Activated CD8-positive, alpha-beta memory T cell treated with anti-CD3 and anti-CD28 coated beads, Interleukin-2, amount 10 ng/mL, durations not matched to agents 7 days and 5 days (primary cell): Measurements from ENCODE around the gene C16orf74. TPM values are rescaled to one million over a fixed set of nuclear protein-coding genes. Genes with fewer than 3 reads are reported as not detected.
A peak's percentile ranks its signal among the peaks of the same experiment; 100 is the strongest.

Source experiments
- ATAC-seq: fragments of 150-1000 bp; cut with Tn5 transposase; one replicate; pipeline ENCODE4 v1.10.0; 2021; ENCODE audit warnings: moderate library complexity
- CTCF ChIA-PET: fragments of 350-600 bp; sonication (Branson Sonifier 250); formaldehyde crosslinking; loops from one replicate; lab custom pipeline; 2021; ENCODE audit warnings: antibody characterized with exemption; lab: Charles Lee
- DNase-seq: peaks from one replicate; pipeline ENCODE4 v3.0.0-alpha.2; 2020
- H3K27ac Mint-ChIP-seq: one replicate; pipeline ENCODE4 v1.8.0; 2021; ENCODE audit warnings: mild to moderate bottlenecking, mixed read lengths
- H3K27me3 Mint-ChIP-seq: one replicate; pipeline ENCODE4 v1.8.0; 2021; ENCODE audit warnings: mixed read lengths
- H3K36me3 Mint-ChIP-seq: one replicate; pipeline ENCODE4 v1.8.0; 2021; ENCODE audit warnings: mild to moderate bottlenecking, mixed read lengths
- H3K4me1 Mint-ChIP-seq: one replicate; pipeline ENCODE4 v1.8.0; 2021; ENCODE audit warnings: mixed read lengths
- H3K4me3 Mint-ChIP-seq: one replicate; pipeline ENCODE4 v1.8.0; 2021; ENCODE audit warnings: mild to moderate bottlenecking, moderate library complexity, mixed read lengths
- H3K9me3 Mint-ChIP-seq: one replicate; pipeline ENCODE4 v1.8.0; 2022; ENCODE audit warnings: low read depth, mixed read lengths
- total RNA-seq, 2 experiments: library from RNA; stranded (reverse); gene quantifications; one replicate each; pipeline ENCODE4 v1.2.3, GENCODE V29; 2021

Gene C16orf74
- total RNA-seq, 2 experiments from 2014 or later: 0.23 to 0.41 TPM

DNA sequence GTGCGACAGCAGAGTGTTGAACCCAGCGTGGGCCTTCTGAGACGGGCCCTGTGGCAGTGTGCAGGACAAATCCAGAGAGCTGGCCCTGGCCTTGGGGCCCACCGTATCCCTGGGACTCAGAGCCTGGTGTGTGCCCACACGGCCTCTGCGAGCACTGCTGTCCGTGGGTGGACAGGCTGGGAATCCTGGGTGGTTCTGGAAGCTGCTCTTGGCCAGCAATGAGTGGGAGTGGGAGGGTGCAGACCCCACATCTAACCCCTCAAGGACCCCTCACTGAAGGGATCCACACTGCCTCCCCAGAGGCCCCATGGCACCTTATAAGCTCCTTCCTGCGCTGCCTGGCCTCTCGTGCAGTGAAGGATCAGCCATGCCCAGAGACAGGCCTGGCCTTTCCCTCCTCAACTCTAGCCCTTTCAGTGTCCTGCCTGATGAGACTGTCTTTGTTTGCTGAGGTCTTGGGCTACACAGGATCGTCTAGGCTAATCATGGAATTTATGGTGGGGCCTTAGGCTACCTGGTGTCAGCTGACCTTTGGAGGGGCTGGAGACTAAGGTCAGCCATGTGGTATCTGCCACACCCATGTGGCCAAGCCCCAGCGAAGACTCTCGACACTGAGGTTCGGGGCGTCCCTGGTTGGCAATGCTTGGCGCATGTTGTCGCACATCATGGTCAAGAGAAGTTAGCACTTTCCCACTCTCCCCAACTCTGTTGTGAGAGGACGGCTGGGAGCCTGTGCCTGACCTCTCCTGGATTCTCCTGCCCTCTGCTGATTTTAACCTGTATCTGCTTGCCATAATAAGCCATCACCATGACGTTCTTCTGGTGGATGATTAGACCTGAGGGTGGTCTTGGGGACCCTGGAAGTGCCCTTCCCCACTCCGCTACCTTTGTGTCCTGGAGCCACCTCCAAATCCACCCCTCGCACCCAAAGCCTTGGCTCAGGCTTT lies 45.7 kb downstream of the C16orf74 start:
- Mint-ChIP-seq H3K27me3 (peaks cover 7% of the 10 kb centered on the region), H3K36me3 (no peaks in the 10 kb centered on the region), H3K4me3 (no peak overlapping the region), H3K27ac (no peak overlapping the region), H3K4me1 (no peaks in the 10 kb centered on the region), H3K9me3 (no peaks in the 10 kb centered on the region)
- CTCF ChIA-PET: no interaction called here
- ATAC-seq: no peak
- no peak for DNase-seq

DNA sequence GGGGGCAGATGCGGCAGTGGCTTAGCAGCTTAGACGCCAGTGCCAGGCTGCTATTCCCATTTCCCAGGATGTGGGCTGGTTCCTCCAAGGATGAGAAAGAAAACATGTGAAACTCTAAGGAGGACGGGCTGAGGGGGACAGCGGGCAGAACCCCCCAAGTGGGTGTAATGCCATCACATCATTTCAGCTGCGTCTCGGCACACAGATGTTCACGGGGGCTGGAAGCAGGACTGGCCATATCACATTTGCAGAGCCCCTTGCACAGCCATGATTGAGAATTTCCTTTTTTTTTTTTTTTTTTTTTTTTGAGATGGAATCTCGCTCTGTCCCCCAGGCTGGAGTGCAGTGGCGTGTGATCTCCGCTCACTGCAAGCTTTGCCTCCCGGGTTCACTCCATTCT lies 46.9 kb downstream of the C16orf74 start:
- Mint-ChIP-seq H3K27ac (no peak overlapping the region), H3K36me3 (no peaks in the 10 kb centered on the region), H3K27me3 (peaks cover 7% of the 10 kb centered on the region), H3K4me3 (no peak overlapping the region), H3K4me1 (no peaks in the 10 kb centered on the region), H3K9me3 (no peaks in the 10 kb centered on the region)
- CTCF ChIA-PET: no interaction called here
- DNase-seq (no peak), ATAC-seq (no peak)

DNA sequence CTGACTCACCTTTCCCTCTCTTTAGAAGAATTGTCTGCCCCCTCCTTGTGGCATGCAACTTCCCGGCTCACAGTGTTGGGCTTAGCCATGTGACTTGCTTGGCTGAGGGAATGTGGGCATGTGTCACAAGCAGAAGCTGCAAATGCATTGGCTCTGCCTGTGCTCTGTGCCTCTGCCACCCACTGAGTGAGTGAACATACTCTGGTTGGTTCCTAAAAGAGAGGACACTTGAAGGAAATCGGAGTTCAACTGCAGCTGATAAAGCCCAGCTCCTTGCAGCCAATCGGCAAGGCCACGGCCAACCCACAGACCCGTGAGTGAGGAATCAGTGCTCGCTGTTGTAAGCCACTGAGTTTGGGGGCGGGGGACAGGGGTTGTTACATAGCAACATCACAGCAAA lies 51.3 kb downstream of the C16orf74 start:
- Mint-ChIP-seq H3K36me3 (no peaks in the 10 kb centered on the region), H3K4me1 (no peaks in the 10 kb centered on the region), H3K9me3 (no peaks in the 10 kb centered on the region), H3K27ac (no peak overlapping the region), H3K4me3 (no peak overlapping the region), H3K27me3 (peaks cover 14% of the 10 kb centered on the region)
- DNase-seq: no peak
- CTCF ChIA-PET: no interaction called here
- ATAC-seq: no peak

DNA sequence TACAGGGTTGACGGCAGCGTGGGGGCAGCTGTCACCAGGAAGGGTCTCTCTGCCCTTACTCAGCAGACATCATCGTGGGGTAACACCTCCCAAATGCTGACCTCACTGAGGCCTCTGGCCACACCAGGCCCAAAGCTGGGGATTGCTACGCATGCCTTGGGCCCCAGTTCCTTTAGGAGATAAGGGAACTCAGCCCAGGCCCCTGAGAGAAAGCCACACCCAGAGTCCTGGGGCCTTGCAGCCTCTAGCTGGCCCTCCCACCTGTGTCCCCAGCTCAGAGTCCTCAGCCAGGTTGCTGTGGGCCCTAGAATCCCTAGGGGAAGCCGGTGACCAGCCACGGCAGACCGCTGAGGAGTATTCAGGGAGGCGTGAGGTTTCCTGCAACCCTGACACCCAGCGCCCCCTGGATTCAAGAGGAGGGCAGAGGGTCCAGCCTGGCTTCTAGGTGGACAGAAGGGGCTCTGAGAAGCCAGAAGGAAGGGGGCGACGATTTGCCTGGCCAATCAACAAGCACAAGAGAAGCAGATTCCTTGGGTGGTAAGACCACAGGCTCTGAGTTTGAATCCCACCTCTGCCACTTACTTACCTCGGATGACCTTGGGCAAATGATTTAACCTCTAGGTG lies 51.8 kb downstream of the C16orf74 start:
- CTCF ChIA-PET: interaction anchor here (1.3 kb wide), 1 partner anchor 15 kb away, joined by 4 read pairs; no protein-coding TSS in a partner anchor
- Mint-ChIP-seq H3K36me3 (no peaks in the 10 kb centered on the region), H3K27me3 (peaks cover 17% of the 10 kb centered on the region), H3K27ac (no peak overlapping the region), H3K4me3 (no peak overlapping the region), H3K4me1 (no peaks in the 10 kb centered on the region), H3K9me3 (no peaks in the 10 kb centered on the region)
- DNase-seq (no peak), ATAC-seq (no peak)

DNA sequence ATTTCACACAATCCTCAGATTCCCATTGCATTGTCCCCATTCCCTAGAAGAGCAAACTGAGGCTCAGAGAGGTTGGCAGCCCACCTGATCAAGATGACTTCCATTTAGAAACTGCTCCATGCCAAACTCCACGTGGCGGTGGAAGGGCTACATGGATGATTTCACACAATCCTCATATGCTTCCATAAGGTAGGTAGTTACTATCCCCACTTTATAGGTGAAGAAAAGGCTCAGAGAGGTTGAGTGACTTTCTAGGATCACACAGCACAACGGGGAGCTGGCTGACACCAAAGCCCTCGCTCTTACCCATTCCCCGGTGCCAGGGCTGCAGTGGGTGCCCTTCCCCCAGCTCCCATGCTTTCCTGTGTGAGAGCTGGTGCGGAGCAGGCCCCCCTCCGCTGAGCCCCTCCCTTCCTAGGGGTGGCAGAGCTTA lies 52.4 kb downstream of the C16orf74 start:
- Mint-ChIP-seq H3K9me3 (no peaks in the 10 kb centered on the region), H3K4me3 (no peak overlapping the region), H3K36me3 (no peaks in the 10 kb centered on the region), H3K27ac (no peak overlapping the region), H3K27me3 (peaks cover 17% of the 10 kb centered on the region), H3K4me1 (no peaks in the 10 kb centered on the region)
- no peak for ATAC-seq
- CTCF ChIA-PET: interaction anchor here (1.3 kb wide), 1 partner anchor 14 kb away, joined by 4 read pairs; no protein-coding TSS in a partner anchor
- no peak for DNase-seq

DNA sequence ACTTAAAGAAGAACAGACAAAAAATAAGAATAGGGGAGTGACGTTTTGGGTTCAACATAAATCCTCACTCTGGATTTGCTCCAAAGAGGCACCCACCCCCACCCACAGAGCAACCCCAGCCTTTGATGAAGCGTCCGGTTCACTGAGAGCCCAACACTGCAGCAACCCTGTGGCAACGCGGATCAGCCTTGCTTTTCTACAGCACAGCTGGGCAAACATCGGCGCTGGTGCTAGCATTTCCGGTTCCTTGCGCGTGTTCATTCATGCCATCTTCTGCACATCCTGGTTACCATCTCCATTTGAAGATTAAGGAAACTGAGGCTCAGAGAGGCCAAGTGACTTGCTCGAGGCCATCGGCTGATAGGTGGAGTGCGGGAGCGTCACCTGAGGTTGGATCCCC lies 53.5 kb downstream of the C16orf74 start:
- Mint-ChIP-seq H3K4me3 (no peak overlapping the region), H3K9me3 (no peaks in the 10 kb centered on the region), H3K27me3 (peaks cover 19% of the 10 kb centered on the region), H3K4me1 (no peaks in the 10 kb centered on the region), H3K27ac (no peak overlapping the region), H3K36me3 (no peaks in the 10 kb centered on the region)
- CTCF ChIA-PET: no interaction called here
- DNase-seq (no peak), ATAC-seq (no peak)

DNA sequence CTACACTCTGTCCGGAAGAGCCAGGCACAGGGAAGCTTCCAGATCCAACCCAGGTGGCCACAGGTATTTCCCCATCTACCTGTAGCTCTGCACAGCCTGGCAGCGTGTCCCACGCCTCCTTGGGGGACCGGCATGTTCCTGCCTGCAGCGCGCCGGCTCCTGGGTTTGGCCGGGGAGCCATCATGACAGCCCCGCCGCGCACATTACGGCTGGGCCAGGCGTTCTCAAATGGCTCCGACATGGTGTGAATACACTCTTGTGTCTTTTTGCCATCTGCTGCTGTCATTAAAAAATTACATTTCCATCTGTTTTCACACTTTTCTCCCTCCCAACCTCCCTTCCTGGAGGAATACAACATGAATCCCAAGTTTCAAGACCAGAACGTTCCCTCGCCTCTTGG lies 54.1 kb downstream of the C16orf74 start:
- H3K4me1 Mint-ChIP-seq: no peaks in the 10 kb centered on the region
- H3K27me3 Mint-ChIP-seq: peaks cover 21% of the 10 kb centered on the region
- no peak overlapping the region for H3K27ac Mint-ChIP-seq
- H3K9me3 Mint-ChIP-seq: no peaks in the 10 kb centered on the region
- CTCF ChIA-PET: no interaction called here
- H3K4me3 Mint-ChIP-seq: no peak overlapping the region
- no peak for ATAC-seq
- DNase-seq: no peak
- H3K36me3 Mint-ChIP-seq: no peaks in the 10 kb centered on the region

DNA sequence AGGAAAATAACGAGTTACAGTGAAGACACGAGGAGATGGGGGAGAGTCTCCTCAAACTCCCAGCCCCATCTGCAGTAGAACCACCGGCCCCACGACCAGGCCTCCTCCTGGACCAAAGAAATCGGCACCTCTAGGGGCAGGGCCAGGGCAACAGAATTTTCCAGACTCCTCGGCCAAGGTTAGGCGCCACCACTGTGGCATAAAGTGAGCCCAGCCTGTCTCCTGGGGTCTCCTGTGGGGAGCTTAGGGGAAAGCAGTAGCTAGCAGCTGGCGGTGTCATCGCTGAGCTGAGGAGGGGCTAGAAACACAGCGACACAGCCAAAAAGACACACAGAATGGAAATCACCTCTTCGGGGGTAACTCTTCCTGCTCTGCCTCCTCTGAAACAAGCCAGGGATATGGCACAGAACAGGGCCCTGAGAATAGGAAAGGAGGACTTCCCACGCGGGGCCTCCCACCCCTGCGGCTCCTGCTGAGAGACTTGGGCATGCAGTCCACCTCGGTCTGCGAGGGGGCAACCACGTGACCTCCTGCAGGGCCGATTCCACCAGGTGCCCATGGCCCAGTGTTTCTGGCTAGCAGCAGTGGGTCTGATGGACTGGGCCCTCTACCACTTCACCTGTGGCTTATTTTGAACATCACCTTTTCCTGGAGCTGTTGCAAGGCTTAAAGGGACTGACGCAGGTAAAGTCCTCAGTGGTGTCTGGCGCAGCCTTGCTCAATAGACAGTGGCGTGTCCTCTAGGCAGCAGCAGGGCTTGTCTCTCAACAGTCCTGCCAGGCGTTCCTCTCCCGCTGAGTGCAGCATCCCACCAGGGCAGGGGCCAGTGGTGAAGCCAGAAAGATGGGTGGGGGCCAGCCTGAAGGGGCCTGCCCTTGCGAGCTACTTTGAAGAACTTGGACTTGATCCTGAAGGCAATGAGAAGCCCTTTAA lies 55.4 kb downstream of the C16orf74 start:
- no peak for ATAC-seq

DNA sequence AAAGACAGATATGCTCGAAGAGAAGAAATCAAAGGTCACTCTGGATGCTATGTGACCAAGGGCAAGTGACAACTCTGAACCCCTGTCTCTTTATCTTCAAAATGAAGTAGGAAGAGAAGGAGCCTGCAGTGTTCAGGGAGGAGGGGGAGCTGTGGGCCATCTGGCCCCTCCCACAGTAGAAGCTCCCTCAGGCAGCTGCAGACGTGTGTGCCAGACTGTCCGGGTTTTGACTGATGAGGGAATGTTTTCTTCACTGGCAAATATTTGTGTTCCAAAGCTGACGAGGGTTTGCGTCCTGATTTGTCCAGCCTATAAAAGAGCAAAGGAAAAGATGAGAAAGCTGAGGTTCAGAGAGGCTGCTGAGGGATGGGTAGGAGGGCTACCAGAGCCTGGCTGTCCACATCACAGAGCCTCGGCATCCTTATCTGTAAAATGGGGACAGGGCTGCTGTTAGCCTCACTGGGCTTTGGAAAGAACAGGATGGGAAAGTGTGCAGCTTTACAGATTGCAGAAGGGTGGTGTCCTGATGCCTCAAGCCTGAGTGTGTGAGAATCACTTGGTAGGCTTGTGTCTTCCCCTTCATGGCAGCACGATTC lies 60.3 kb downstream of the C16orf74 start:
- H3K4me3 Mint-ChIP-seq: no peak overlapping the region
- peaks cover 16% of the 10 kb centered on the region for H3K4me1 Mint-ChIP-seq
- H3K36me3 Mint-ChIP-seq: peaks cover 7% of the 10 kb centered on the region
- H3K9me3 Mint-ChIP-seq: no peaks in the 10 kb centered on the region
- CTCF ChIA-PET: interaction anchor here (1.1 to 2.0 kb wide), 3 partner anchors 14 to 385 kb away, joined by 3 to 10 read pairs (median 3); no protein-coding TSS in a partner anchor
- no peak overlapping the region for H3K27ac Mint-ChIP-seq
- DNase-seq (no peak), ATAC-seq (no peak)
- peaks cover 17% of the 10 kb centered on the region for H3K27me3 Mint-ChIP-seq

More for the DNA sequence above, 55.4 kb downstream of the C16orf74 start:
- no peaks in the 10 kb centered on the region for H3K9me3 Mint-ChIP-seq
- H3K4me1 Mint-ChIP-seq: no peaks in the 10 kb centered on the region
- CTCF ChIA-PET: no interaction called here
- no peak overlapping the region for H3K27ac Mint-ChIP-seq
- peaks cover 17% of the 10 kb centered on the region for H3K27me3 Mint-ChIP-seq
- DNase-seq: no peak
- H3K36me3 Mint-ChIP-seq: no peaks in the 10 kb centered on the region
- no peak overlapping the region for H3K4me3 Mint-ChIP-seq

DNA sequence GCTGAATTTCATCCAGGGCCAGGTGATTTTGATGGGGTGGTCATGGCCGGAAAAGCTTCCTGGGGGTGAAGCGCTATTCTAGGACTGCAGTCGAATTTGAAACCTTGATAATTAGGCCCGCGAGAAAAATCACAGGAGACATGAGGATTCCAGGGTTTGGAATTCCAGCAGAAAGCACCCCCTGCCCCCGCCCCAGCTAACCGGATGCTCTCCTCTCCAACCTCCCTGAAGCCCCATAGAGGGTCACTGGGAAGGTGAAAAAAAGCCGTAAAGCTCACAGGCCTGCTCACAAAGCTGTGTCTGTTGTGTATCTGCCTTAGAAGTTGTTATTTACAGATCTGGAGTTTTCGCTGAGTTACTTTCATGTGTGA lies 61.0 kb downstream of the C16orf74 start:
- no peak for DNase-seq
- no peak overlapping the region for H3K4me3 Mint-ChIP-seq
- no peak overlapping the region for H3K27ac Mint-ChIP-seq
- CTCF ChIA-PET: interaction anchor here (1.1 to 2.0 kb wide), 4 partner anchors 14 to 384 kb away, joined by 3 to 10 read pairs (median 4); no protein-coding TSS in a partner anchor
- peaks cover 7% of the 10 kb centered on the region for H3K36me3 Mint-ChIP-seq
- H3K4me1 Mint-ChIP-seq: peaks cover 16% of the 10 kb centered on the region
- no peaks in the 10 kb centered on the region for H3K9me3 Mint-ChIP-seq
- H3K27me3 Mint-ChIP-seq: peaks cover 13% of the 10 kb centered on the region
- no peak for ATAC-seq

DNA sequence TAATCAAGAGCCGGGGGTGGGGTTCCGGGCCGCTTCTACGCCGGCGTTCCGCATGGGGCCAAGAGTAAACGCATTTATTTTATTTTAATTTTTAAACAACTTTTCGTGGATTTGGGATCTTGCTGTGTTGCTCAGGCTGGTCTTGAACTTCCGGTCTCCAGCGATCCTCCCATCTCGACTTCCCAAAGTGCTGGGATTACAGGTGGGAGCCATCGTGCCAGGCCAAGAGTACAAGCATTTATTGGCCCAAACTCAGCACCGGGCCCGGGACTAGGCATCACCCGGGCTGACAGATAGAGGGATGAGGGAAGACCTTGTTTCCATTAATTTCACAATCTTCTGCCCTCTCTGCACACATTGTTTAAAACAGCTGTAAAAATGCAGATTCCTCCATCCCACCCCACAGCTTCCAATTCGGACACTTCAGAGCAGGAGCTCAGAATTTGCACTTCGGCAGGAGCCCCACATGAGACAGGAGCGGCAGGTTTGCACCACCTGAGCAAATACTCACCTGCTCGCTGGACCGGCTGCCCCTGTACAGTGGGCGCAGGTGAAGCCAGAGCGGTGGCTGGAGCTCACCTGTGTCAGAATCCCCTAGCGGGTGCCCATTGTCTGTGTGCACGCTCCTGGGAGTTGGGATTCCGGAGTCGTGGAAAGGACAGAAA lies 61.5 kb downstream of the C16orf74 start:
- Mint-ChIP-seq H3K27me3 (peaks cover 7% of the 10 kb centered on the region), H3K4me3 (peak overlapping the region; percentile 67), H3K36me3 (peaks cover 9% of the 10 kb centered on the region), H3K27ac (no peak overlapping the region), H3K9me3 (no peaks in the 10 kb centered on the region), H3K4me1 (peaks cover 18% of the 10 kb centered on the region)
- ATAC-seq (no peak), DNase-seq (no peak)
- CTCF ChIA-PET: interaction anchor here (0.6 to 2.0 kb wide), 4 partner anchors 28 to 384 kb away, joined by 3 to 6 read pairs (median 4); no protein-coding TSS in a partner anchor
